Spleen (tissue), 11 donors: ENCODE results near the gene ANKRD60. TPM values are rescaled to one million over a fixed set of nuclear protein-coding genes. Genes with fewer than 3 reads are reported as not detected.

Experiments used
- DNase-seq: peaks from one replicate; pipeline ENCODE4 v3.0.0-alpha.2; 2020
- H3K27ac ChIP-seq, 8 donors: fragments of 200-600 bp; sonication (generic) in 7 of 8; 1 replicate in 4 of 8; 2 replicates in 4 of 8; pipeline versions ENCODE4 v1.5.0 to v1.8.0; 2016 to 2021; ENCODE audit warnings: inconsistent platforms in 4 of 8, mild to moderate bottlenecking in 4 of 8, moderate library complexity in 1 of 8
- H3K27me3 ChIP-seq, 7 donors: fragments of 200-600 bp; sonication (generic) in 6 of 7; replicated peaks in 1 of 7; 1 replicate in 4 of 7; 2 replicates in 3 of 7; pipeline versions ENCODE4 v1.5.0 to v1.8.0; 2016 to 2021; ENCODE audit warnings: inconsistent platforms in 3 of 7, mild to moderate bottlenecking in 1 of 7
- H3K36me3 ChIP-seq, 6 donors: fragments of 200-600 bp; sonication (generic) in 5 of 6; 1 replicate in 4 of 6; 2 replicates in 2 of 6; pipeline versions ENCODE4 v1.5.0 to v1.8.0; 2016 to 2021; ENCODE audit warnings: inconsistent platforms in 2 of 6
- H3K4me1 ChIP-seq, 6 donors: fragments of 200-600 bp; sonication (generic) in 5 of 6; 1 replicate in 3 of 6; 2 replicates in 3 of 6; pipeline versions ENCODE4 v1.5.0 to v1.8.0; 2016 to 2021; ENCODE audit warnings: inconsistent platforms in 3 of 6
- H3K4me3 ChIP-seq, 8 donors: fragments of 200-600 bp; sonication (generic) in 7 of 8; 1 replicate in 4 of 8; 2 replicates in 4 of 8; pipeline versions ENCODE4 v1.5.0 to v1.8.0; 2016 to 2021; ENCODE audit warnings: inconsistent platforms in 4 of 8, mild to moderate bottlenecking in 4 of 8, moderate library complexity in 2 of 8
- H3K9me3 ChIP-seq, 8 donors: fragments of 200-600 bp; sonication (generic) in 7 of 8; 1 replicate in 4 of 8; 2 replicates in 4 of 8; pipeline versions ENCODE4 v1.5.0 to v1.8.0; 2016 to 2021; ENCODE audit warnings: inconsistent platforms in 4 of 8
- CTCF ChIP-seq, 11 experiments: fragments of 200-600 bp in 7 of 11; fragments of 450-650 bp in 4 of 11; sonication (generic) in 4 of 11; IDR thresholded peaks in 8 of 11; conservative IDR thresholded peaks in 3 of 11; 1 replicate in 7 of 11; 2 replicates in 4 of 11; pipeline versions ENCODE4 v1.4.0 to v1.8.0; 2016 to 2021; ENCODE audit warnings: antibody characterized with exemption in 11 of 11, inconsistent platforms in 4 of 11, mild to moderate bottlenecking in 1 of 11
- POLR2A ChIP-seq, 3 donors: fragments of 450-650 bp; IDR thresholded peaks; one replicate each; pipeline ENCODE4 v1.5.1; 2017; ENCODE audit warnings: antibody characterized with exemption in 3 of 3, mild to moderate bottlenecking in 1 of 3
- POLR2AphosphoS5 ChIP-seq, 3 donors: sonication (generic); formaldehyde crosslinking; IDR thresholded peaks; one replicate each; pipeline ENCODE4 v1.5.1; 2017; ENCODE audit warnings: antibody characterized with exemption in 3 of 3
- WGBS, 5 donors: extraction: QIAGEN DNeasy Blood & Tissue Kit in 3 of 5; methylation state at CpG; one replicate each; pipeline versions ENCODE4 v1.1.5 to v1.1.7; 2013 to 2018; 5-methylcytosine and 5-hydroxymethylcytosine counted together
- intact Hi-C: fragments of 100-400 bp; cut with DNase I; formaldehyde crosslinking; loops from one replicate; pipeline ENCODE4 v1.15.0; 2023; ENCODE audit warnings: low total_unique reads
- polyA plus RNA-seq, 3 donors: library from polyadenylated mRNA; stranded (reverse); fragments of 200-250 nt; gene quantifications; one replicate each; pipeline ENCODE4 v1.2.1, GENCODE V29; 2013
- total RNA-seq, 7 donors: library from RNA; depleted of rRNA in 3 of 7; stranded (reverse); fragments of >200 nt in 3 of 7; fragmentation: NEBNext Ultra II Directional in 4 of 7; extraction: Animal tissue kit (Norgen Biotek cat#: 25700) in 4 of 7; gene quantifications; one replicate each; pipeline versions ENCODE4 v1.1.0 to v1.2.1, GENCODE V29; 2016 to 2021
- donor health status: healthy with polysubstance abuse.
- donor health status: DM: no; HTN: no; CAD: no; lungs with moderate emphysema.
- donor health status: DM: no; HTN: no; CAD: no.
- donor health status: Bipolar disorder and iron deficiency.
- donor health status: healthy.
- donor health status: DM: no; HTN: no; CAD: no.
- donor health status: DM: yes; HTN: yes; CAD: no.

Gene ANKRD60
- total and polyA plus RNA-seq, 10 donors = not detected

GRCh38 chr20:58256842-58257241 is 28.4 kb upstream of the ANKRD60 start:
- no peak overlapping the region for H3K4me3 ChIP-seq
- H3K9me3 ChIP-seq = no peaks in the 10 kb centered on the region
- DNase-seq = no peak
- no peak overlapping the region for H3K27ac ChIP-seq
- peaks cover 0 to 20% (median 2%) of the 10 kb centered on the region in 6 donors for H3K36me3 ChIP-seq
- peaks cover 0 to 19% (median 0%) of the 10 kb centered on the region in 6 donors for H3K4me1 ChIP-seq
- TF ChIP-seq CTCF (IDR thresholded peaks at IDR 0.05 in 8 of 11, conservative IDR thresholded peaks at IDR 0.05 in 3 of 11) (no peak), POLR2AphosphoS5 (IDR thresholded peaks at IDR 0.05) (no peak), POLR2A (IDR thresholded peaks at IDR 0.05) (no peak)
- whole genome bisulfite sequencing, 5 donors = 71 to 87% (median 83%) methylated on average over 4 of the region's 4 CpGs
- no peaks in the 10 kb centered on the region for H3K27me3 ChIP-seq
- intact Hi-C loops = no loop called here

- Histone ChIP-seq H3K27me3 (no peaks in the 10 kb centered on the region), H3K9me3 (no peaks in the 10 kb centered on the region), H3K4me1 (peaks cover 0 to 19% (median 0%) of the 10 kb centered on the region in 6 donors), H3K27ac (no peak overlapping the region), H3K4me3 (no peak overlapping the region), H3K36me3 (peaks cover 0 to 25% (median 3%) of the 10 kb centered on the region in 6 donors)
- 89 to 93% (median 92%) methylated on average over 2 of the region's 2 CpGs for WGBS, 5 donors
- TF ChIP-seq CTCF (IDR thresholded peaks at IDR 0.05 in 8 of 11, conservative IDR thresholded peaks at IDR 0.05 in 3 of 11) = no peak
- no peak for TF ChIP-seq POLR2A (IDR thresholded peaks at IDR 0.05)
- TF ChIP-seq POLR2AphosphoS5 (IDR thresholded peaks at IDR 0.05) = no peak
- intact Hi-C loops = no loop called here
- no peak for DNase-seq
Observed at GRCh38 chr20:58256307-58256706, 27.9 kb upstream of the ANKRD60 start.

DNA sequence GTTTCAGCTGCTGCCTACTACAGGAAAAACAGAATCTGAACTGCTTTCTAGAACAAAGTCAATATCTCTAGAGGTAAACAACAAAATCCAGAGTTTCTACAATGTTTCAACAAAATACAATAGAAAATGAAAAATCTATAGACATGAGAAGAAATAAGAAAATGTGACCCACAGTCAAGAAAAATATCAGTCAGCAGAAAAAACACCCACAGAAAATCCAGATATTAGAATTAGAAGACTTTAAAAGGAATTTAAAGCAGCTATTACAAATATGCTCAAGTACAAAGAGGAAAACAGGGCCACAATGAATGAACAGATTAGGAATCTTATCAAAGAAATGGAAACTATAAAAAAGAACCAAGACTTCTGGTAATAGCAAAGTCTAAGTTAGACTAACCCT is 26.4 kb upstream of the ANKRD60 start:
- TF ChIP-seq POLR2AphosphoS5 (IDR thresholded peaks at IDR 0.05) = no peak
- no peak for TF ChIP-seq CTCF (IDR thresholded peaks at IDR 0.05 in 8 of 11, conservative IDR thresholded peaks at IDR 0.05 in 3 of 11)
- no peak for TF ChIP-seq POLR2A (IDR thresholded peaks at IDR 0.05)
- H3K9me3 ChIP-seq = no peaks in the 10 kb centered on the region
- no peak overlapping the region for H3K4me3 ChIP-seq
- intact Hi-C loops = no loop called here
- peaks cover 3 to 31% (median 11%) of the 10 kb centered on the region in 6 donors for H3K36me3 ChIP-seq
- peaks cover 0 to 19% (median 0%) of the 10 kb centered on the region in 6 donors for H3K4me1 ChIP-seq
- no peak for DNase-seq
- H3K27me3 ChIP-seq = no peaks in the 10 kb centered on the region
- H3K27ac ChIP-seq = no peak overlapping the region

DNA sequence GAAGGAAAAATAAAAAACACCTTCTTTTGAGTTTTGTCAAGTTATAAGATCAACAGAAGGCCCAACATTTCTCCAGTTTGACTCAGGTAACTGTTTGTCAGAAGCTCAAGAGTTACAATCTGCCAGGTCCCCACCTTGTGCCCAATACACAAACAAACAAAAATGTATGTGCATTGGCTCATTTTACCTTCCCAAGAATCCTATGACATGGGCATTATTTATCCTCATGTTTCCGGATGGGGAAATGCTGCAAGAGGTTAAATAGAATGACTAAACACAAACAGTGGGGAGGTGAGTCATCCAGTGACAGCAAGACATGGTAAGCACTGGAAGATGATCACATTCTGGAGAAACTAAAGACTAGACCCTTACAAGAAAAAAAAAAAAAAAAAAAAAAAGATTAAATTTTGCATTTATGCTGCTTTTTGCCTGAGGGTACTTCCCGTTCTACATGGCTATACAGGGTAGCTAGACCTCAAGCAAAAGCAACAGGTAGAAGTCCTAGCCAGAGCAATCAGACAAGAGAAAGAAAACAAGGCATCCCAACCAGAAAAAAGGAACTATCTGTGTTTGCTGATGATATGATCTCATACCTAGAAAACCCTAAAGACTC is 23.6 kb upstream of the ANKRD60 start:
- 81 to 100% (median 88%) methylated on average over 2 of the region's 2 CpGs for WGBS, 5 donors
- no peak for TF ChIP-seq POLR2A (IDR thresholded peaks at IDR 0.05)
- TF ChIP-seq POLR2AphosphoS5 (IDR thresholded peaks at IDR 0.05) = no peak
- no peak for TF ChIP-seq CTCF (IDR thresholded peaks at IDR 0.05 in 8 of 11, conservative IDR thresholded peaks at IDR 0.05 in 3 of 11)
- Histone ChIP-seq H3K9me3 (no peaks in the 10 kb centered on the region), H3K4me1 (peaks cover 0 to 10% (median 0%) of the 10 kb centered on the region in 6 donors), H3K4me3 (no peak overlapping the region), H3K36me3 (peaks cover 5 to 58% (median 23%) of the 10 kb centered on the region in 6 donors), H3K27ac (peak overlapping the region in 2 of 8 donors; percentile 17 to 31), H3K27me3 (no peaks in the 10 kb centered on the region)
- DNase-seq = no peak
- intact Hi-C loops = no loop called here
